ENCODE data around the gene SLC36A1.
A peak's percentile ranks its signal among the peaks of the same experiment; 100 is the strongest.

The SLC36A1 gene

DNA sequence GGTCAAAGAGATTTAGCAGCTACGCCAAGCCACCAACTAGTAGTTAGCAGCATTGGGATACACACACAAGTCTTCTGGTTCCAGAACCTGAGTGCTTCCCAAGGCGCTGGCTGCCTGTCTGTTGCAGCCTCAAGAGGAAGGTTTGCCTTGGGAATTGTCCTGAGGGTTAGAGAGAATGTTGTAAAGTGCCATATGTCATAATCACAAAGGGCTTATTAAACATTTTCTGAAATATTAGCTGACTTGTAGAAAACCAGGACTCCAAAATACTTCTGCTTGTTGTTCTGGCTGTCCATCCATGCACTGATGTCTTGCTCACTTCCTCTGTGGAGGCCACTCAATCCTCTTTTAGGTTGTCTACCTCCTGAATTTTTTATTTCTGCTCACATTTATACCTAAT, 46.3 kb downstream of the SLC36A1 start:
- TF ChIP-seq, protein P1, sequence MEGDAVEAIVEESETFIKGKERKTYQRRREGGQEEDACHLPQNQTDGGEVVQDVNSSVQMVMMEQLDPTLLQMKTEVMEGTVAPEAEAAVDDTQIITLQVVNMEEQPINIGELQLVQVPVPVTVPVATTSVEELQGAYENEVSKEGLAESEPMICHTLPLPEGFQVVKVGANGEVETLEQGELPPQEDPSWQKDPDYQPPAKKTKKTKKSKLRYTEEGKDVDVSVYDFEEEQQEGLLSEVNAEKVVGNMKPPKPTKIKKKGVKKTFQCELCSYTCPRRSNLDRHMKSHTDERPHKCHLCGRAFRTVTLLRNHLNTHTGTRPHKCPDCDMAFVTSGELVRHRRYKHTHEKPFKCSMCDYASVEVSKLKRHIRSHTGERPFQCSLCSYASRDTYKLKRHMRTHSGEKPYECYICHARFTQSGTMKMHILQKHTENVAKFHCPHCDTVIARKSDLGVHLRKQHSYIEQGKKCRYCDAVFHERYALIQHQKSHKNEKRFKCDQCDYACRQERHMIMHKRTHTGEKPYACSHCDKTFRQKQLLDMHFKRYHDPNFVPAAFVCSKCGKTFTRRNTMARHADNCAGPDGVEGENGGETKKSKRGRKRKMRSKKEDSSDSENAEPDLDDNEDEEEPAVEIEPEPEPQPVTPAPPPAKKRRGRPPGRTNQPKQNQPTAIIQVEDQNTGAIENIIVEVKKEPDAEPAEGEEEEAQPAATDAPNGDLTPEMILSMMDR (IDR thresholded peaks at IDR 0.05; ENCODE audit: insufficient read depth, low read depth, low read length, missing control alignments), result no peak
- no peak overlapping the region for H3K4me3 ChIP-seq (ENCODE audit: low read depth, low read length)
- DNase-seq (ENCODE audit: low read depth), result no peak

DNA sequence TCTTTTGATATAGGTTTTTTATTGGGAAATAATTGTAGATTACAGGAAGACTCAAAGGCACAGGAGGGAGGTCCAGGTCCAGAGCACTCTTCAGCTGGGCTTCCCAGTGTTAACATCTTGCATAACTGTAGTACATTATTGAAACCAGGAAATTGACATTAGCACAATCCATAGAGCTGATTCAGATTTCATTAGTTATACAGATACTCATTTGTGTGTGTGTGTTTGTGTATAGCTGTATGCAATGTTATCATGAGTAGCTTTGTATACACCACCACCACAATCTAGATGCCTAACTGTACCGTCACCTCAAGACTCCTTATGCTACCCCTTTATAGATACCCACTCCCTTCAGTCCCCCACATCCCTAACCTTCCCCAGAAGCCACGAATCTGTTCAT, 47.9 kb downstream of the SLC36A1 start:
- no peak for DNase-seq (ENCODE audit: low read depth)
- H3K4me3 ChIP-seq (ENCODE audit: low read depth, low read length), result no peak overlapping the region
- TF ChIP-seq, protein P1 (IDR thresholded peaks at IDR 0.05; ENCODE audit: insufficient read depth, low read depth, low read length, missing control alignments), result no peak

DNA sequence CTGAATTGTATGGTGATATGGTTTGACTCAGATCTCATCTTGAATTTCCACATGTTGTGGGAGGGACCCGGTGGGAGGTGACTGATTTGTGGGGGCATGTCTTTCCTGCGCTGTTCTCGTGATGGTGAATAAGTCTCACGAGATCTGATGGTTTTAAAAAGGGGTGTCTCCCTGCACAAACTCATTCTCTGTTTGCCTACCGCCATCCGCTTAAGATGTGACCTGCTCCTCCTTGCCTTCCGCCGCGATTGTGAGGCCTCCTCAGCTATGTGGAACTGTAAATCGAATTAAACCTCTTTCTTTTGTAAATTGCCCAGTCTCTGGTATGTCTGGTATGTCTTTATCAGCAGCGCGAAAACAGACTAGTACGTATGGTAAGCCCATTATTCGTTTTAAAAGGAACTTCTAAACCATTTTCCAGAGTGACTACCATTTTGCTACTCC, 48.7 kb downstream of the SLC36A1 start:
- DNase-seq (ENCODE audit: low read depth), result no peak
- H3K4me3 ChIP-seq (ENCODE audit: low read depth, low read length), result no peak overlapping the region
- TF ChIP-seq, protein P1 (IDR thresholded peaks at IDR 0.05; ENCODE audit: insufficient read depth, low read depth, low read length, missing control alignments), result no peak

DNA sequence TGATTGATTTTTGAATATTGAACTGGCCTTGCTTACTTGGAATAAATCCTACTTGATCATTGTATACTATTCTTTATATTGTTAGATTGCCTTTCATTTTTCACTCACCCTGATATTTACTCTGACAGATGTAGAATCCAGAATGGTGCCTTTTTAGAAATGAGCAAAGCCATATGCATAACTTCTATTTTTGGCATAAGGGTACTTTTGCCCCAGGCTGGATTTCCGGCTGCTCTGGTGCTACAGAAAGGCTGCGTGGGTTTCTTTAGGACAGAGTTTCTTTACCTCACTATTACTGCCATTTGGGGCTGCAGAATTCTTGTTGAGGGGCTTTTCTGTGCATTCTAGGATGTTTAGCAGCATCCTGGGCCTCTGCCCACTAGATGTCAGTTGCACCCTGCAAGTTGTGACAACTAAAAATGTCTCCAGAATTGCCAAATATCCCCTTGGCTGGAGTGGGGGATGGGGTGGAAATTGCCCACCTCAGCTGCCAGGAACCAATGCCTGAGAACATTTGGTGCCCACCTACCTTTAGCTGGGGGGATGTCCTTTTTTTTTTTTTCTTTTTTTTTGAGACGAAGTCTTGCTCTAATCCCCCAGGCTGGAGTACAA, 50.1 kb downstream of the SLC36A1 start:
- DNase-seq (ENCODE audit: low read depth), result peak; percentile 23
- TF ChIP-seq, protein P1 (IDR thresholded peaks at IDR 0.05; ENCODE audit: insufficient read depth, low read depth, low read length, missing control alignments), result no peak
- H3K4me3 ChIP-seq (ENCODE audit: low read depth, low read length), result no peak overlapping the region

DNA sequence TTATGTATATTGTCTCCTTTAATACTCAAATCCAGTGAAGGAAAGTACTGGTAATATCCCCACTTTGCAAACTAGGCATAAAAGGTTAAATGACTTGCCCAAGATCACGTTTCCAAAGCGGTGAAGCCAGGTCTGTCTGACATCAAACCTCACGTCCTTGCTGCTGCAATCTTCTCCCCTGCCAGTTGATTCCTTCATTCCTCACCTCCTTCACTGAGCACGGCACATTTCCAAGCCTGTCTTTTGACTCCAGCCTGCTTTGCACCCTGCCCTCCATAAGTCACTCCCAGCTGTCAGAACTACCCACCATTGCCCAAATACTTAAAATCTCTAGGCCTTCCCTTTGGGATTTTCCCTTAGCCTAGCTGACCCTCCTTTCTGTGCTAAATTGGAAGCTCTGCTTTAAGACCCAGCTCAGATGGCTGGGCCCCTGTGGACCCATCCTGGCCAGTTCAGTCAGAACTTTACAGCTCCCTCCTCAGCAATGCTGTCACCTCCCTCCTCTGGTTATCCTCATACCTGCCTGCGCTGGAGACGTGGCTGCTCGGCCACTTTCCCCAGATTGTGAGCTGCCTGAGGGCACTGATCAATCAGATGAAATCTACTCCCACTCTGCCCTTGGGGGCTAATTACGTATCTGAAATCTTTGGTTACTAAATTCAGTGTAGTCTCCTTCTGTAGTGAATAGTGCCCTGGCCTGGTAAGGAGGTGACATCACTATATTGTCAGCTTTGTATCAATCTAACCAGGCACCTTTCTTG, 51.2 kb downstream of the SLC36A1 start:
- TF ChIP-seq, protein P1 (IDR thresholded peaks at IDR 0.05; ENCODE audit: insufficient read depth, low read depth, low read length, missing control alignments), result no peak
- no peak for DNase-seq (ENCODE audit: low read depth)
- no peak overlapping the region for H3K4me3 ChIP-seq (ENCODE audit: low read depth, low read length)

DNA sequence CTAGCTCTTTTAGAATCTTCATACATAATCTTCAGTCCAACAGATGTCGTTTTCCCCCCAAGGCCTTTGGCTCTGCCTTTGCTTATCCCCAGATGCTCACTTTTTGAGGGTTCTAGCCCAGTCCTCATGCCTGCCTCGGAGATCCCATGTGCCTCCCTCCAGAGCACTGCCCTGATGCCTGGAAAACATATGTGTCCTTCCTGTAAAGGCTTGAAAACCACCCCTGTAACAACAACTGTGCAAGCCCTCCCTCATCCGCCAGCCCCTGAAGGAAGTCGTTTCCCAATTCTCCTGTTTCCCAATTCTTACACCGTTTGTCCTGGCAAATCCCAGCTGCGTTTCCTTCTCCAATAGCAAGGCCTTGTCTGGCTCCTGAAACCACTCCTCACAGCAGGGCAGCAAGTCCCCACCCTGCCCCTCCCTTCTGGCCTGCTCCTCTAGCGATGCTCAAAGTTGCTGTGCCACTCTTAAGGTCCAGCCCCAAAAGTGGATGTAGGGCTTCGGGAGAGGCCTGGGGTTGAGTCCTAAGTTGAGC, 52.2 kb downstream of the SLC36A1 start:
- no peak overlapping the region for H3K4me3 ChIP-seq (ENCODE audit: low read depth, low read length)
- TF ChIP-seq, protein P1 (IDR thresholded peaks at IDR 0.05; ENCODE audit: insufficient read depth, low read depth, low read length, missing control alignments), result no peak
- DNase-seq (ENCODE audit: low read depth), result no peak

All from GM12865 (cell line).